ENCODE measurements around the gene CYP1B1. TPM values are rescaled to one million over a fixed set of nuclear protein-coding genes. Genes with fewer than 3 reads are reported as not detected.

CYP1B1 gene
- total RNA-seq, 2 experiments from 2014 or later: 4.2 to 16.0 TPM

GRCh38 chr2:38057651-38058410 is 18.1 kb downstream of the CYP1B1 start:
- no peak overlapping the region for H3K27ac Mint-ChIP-seq
- no peak for ATAC-seq
- no peak for DNase-seq
- no peaks in the 10 kb centered on the region for H3K9me3 Mint-ChIP-seq (ENCODE audit: low read depth)
- H3K4me3 Mint-ChIP-seq: no peak overlapping the region
- peaks cover 20% of the 10 kb centered on the region for H3K27me3 Mint-ChIP-seq
- CTCF ChIA-PET: no interaction called here
- H3K4me1 Mint-ChIP-seq: no peaks in the 10 kb centered on the region
- no peaks in the 10 kb centered on the region for H3K36me3 Mint-ChIP-seq

- H3K27ac Mint-ChIP-seq: no peak overlapping the region
- no peak overlapping the region for H3K4me3 Mint-ChIP-seq
- H3K27me3 Mint-ChIP-seq: peaks cover 32% of the 10 kb centered on the region
- ATAC-seq: no peak
- DNase-seq: no peak
- H3K4me1 Mint-ChIP-seq: no peaks in the 10 kb centered on the region
- CTCF ChIA-PET: no interaction called here
- H3K9me3 Mint-ChIP-seq (ENCODE audit: low read depth): no peaks in the 10 kb centered on the region
- H3K36me3 Mint-ChIP-seq: no peaks in the 10 kb centered on the region
These were observed 19.7 kb downstream of the CYP1B1 start for GRCh38 chr2:38056216-38056615.

DNA sequence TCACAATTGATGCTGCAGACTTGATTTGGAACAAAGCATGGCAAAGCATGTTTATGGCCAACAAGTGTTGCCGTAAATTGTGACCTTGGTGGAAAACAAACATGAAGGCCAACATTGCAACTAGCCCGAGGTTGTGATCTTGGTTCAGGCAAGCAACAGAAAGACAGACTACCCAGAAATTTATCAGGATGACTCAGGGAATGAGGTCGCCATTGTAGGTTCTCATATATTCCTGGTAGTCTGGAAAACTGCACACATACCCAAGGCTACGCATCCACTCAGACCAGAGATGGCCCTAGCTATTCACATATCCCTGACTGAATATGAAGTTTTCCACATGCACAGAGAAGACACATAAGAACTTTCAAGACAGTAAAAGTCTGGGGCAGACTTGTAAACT is 30.1 kb downstream of the CYP1B1 start:
- H3K4me1 Mint-ChIP-seq: no peaks in the 10 kb centered on the region
- no peak overlapping the region for H3K4me3 Mint-ChIP-seq
- DNase-seq: no peak
- peaks cover 39% of the 10 kb centered on the region for H3K27me3 Mint-ChIP-seq
- CTCF ChIA-PET: no interaction called here
- no peak overlapping the region for H3K27ac Mint-ChIP-seq
- no peaks in the 10 kb centered on the region for H3K36me3 Mint-ChIP-seq
- no peaks in the 10 kb centered on the region for H3K9me3 Mint-ChIP-seq (ENCODE audit: low read depth)
- no peak for ATAC-seq

- Mint-ChIP-seq H3K9me3 (ENCODE audit: low read depth) (no peaks in the 10 kb centered on the region), H3K4me1 (peaks cover 9% of the 10 kb centered on the region), H3K4me3 (no peak overlapping the region), H3K36me3 (no peaks in the 10 kb centered on the region), H3K27me3 (peaks cover 64% of the 10 kb centered on the region), H3K27ac (no peak overlapping the region)
- CTCF ChIA-PET: no interaction called here
- DNase-seq (no peak), ATAC-seq (no peak)
These were observed 36.6 kb downstream of the CYP1B1 start for GRCh38 chr2:38039121-38039910.

GRCh38 chr2:38038682-38039081 is 37.3 kb downstream of the CYP1B1 start:
- H3K27ac Mint-ChIP-seq: no peak overlapping the region
- H3K27me3 Mint-ChIP-seq: peaks cover 59% of the 10 kb centered on the region
- peak overlapping the region; percentile 56 for H3K4me3 Mint-ChIP-seq
- ATAC-seq (no peak), DNase-seq (no peak)
- H3K4me1 Mint-ChIP-seq: peaks cover 9% of the 10 kb centered on the region
- CTCF ChIA-PET: interaction anchor here (1.8 kb wide), 1 partner anchor 23 kb away, joined by 3 read pairs; no protein-coding TSS in a partner anchor
- no peaks in the 10 kb centered on the region for H3K9me3 Mint-ChIP-seq (ENCODE audit: low read depth)
- H3K36me3 Mint-ChIP-seq: no peaks in the 10 kb centered on the region

DNA sequence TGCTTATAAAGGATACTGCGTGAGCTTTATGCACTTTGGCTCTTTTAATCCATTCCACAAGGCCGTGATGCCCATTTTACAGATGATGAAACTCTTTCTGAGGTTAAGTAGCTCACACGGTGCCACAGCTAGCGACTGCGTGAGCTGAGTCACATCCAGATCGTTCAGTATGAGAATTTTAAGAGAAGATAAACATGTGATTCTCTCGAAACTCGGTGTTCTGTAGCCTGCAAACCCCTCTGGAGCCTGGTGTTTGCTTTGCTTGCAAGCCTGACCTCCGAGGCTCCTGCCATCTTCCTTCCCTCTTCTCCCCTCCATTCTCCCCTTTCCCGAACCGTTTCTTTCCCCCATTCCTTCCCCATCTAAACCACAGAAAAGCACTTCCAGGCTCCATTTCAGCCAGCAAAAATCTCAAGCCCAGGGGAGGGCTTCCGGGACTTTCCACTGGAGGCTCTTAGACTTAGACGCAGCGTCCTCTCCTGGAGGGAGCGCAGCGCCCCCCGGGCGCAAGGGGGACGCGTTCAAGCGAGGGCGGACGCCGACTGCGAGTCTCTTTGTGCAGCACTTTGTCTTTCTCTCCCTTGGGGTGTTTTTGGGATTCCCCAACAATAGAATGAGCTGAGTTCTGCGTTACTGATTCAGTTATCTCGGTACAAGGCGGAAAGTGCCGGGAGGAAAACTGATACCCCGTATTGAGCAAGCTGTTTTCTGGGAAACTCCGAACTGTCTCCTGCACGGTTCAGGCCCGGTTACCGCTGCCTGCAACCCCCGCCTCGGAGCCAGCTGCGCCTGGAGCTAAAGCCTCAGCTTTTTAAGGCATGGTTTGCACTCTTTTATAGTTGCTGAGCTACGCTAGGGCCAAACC is 38.0 kb downstream of the CYP1B1 start:
- Mint-ChIP-seq H3K27me3 (peaks cover 52% of the 10 kb centered on the region), H3K4me1 (peaks cover 9% of the 10 kb centered on the region), H3K4me3 (peak overlapping the region; percentile 56), H3K9me3 (ENCODE audit: low read depth) (no peaks in the 10 kb centered on the region), H3K27ac (no peak overlapping the region), H3K36me3 (no peaks in the 10 kb centered on the region)
- DNase-seq: peak; percentile 57
- ATAC-seq: peak; percentile 64
- CTCF ChIA-PET: interaction anchor here (1.8 kb wide), 1 partner anchor 24 kb away, joined by 3 read pairs; no protein-coding TSS in a partner anchor

- DNase-seq (no peak), ATAC-seq (no peak)
- Mint-ChIP-seq H3K27ac (no peak overlapping the region), H3K36me3 (no peaks in the 10 kb centered on the region), H3K27me3 (peaks cover 48% of the 10 kb centered on the region), H3K9me3 (ENCODE audit: low read depth) (no peaks in the 10 kb centered on the region), H3K4me3 (no peak overlapping the region), H3K4me1 (peaks cover 9% of the 10 kb centered on the region)
- CTCF ChIA-PET: interaction anchor here (1.8 kb wide), 1 partner anchor 25 kb away, joined by 3 read pairs; no protein-coding TSS in a partner anchor
These were observed 38.6 kb downstream of the CYP1B1 start for GRCh38 chr2:38037325-38037724.

DNA sequence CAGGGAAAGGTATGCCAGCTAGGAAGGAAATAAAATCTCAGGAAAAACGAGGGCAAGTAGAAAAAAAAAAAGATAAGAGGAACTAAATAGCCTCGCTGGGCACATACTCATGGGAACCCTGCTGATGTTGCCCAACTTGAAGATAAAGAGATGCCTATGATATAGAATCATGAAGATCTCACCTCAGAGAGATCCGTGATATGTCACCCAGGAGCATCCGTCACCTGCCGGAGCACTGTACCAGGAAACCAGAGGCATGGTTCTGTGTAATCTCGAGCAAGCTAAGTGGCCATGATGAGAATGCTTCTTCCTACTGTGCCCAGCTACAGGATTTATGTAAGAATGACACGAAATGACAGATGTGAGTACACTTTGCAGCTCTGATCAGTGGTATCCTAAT is 40.0 kb downstream of the CYP1B1 start:
- CTCF ChIA-PET: no interaction called here
- H3K9me3 Mint-ChIP-seq (ENCODE audit: low read depth): no peaks in the 10 kb centered on the region
- DNase-seq: no peak
- no peak for ATAC-seq
- peaks cover 9% of the 10 kb centered on the region for H3K4me1 Mint-ChIP-seq
- H3K27me3 Mint-ChIP-seq: peaks cover 51% of the 10 kb centered on the region
- no peak overlapping the region for H3K27ac Mint-ChIP-seq
- H3K4me3 Mint-ChIP-seq: no peak overlapping the region
- no peaks in the 10 kb centered on the region for H3K36me3 Mint-ChIP-seq

DNA sequence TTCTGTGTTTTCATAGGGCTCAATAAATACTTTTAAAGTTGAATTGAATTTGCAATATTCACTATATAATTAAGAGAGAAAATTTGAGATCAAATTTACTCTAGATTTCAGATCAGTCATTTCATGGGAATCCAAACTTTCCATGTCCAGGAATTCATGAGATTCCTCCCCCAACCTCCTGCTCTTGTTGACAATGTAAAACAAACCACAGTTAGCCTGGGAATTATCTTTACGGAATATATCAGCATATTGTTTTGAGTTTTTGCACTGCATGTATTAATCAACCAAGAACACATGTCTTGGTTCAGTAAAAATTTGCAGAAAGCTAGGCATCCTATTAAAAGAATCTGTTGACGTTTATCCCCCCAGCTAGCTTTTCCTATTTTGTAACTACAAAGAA is 42.3 kb downstream of the CYP1B1 start:
- no peaks in the 10 kb centered on the region for H3K36me3 Mint-ChIP-seq
- ATAC-seq (no peak), DNase-seq (no peak)
- peaks cover 9% of the 10 kb centered on the region for H3K4me1 Mint-ChIP-seq
- H3K27ac Mint-ChIP-seq: no peak overlapping the region
- H3K27me3 Mint-ChIP-seq: peaks cover 40% of the 10 kb centered on the region
- no peaks in the 10 kb centered on the region for H3K9me3 Mint-ChIP-seq (ENCODE audit: low read depth)
- no peak overlapping the region for H3K4me3 Mint-ChIP-seq
- CTCF ChIA-PET: no interaction called here

DNA sequence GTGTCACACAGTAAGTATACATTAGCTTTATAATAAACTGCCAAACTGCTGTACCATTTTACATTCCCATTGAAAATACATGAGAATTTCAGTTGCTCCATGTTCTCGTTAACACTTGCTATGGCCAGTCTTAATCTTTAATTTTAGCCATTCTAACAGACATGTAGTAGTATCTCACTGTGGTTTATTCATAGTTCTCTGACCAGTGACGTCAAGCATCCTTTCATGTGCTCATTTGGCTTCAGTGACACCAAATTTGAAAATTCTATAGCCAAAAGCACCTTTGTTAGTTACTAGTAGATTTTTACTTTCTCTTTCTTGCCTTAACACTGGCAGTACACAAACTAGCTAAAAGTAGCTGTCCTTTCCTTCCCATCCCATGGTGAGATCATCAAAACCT is 43.0 kb downstream of the CYP1B1 start:
- H3K36me3 Mint-ChIP-seq: no peaks in the 10 kb centered on the region
- H3K9me3 Mint-ChIP-seq (ENCODE audit: low read depth): no peaks in the 10 kb centered on the region
- H3K27ac Mint-ChIP-seq: no peak overlapping the region
- H3K4me3 Mint-ChIP-seq: no peak overlapping the region
- CTCF ChIA-PET: no interaction called here
- peaks cover 34% of the 10 kb centered on the region for H3K27me3 Mint-ChIP-seq
- no peak for DNase-seq
- ATAC-seq: no peak
- H3K4me1 Mint-ChIP-seq: peaks cover 4% of the 10 kb centered on the region

GRCh38 chr2:38030635-38031355 is 45.2 kb downstream of the CYP1B1 start:
- peaks cover 15% of the 10 kb centered on the region for H3K27me3 Mint-ChIP-seq
- CTCF ChIA-PET: no interaction called here
- DNase-seq (no peak), ATAC-seq (no peak)
- H3K27ac Mint-ChIP-seq: no peak overlapping the region
- no peaks in the 10 kb centered on the region for H3K4me1 Mint-ChIP-seq
- no peak overlapping the region for H3K4me3 Mint-ChIP-seq
- no peaks in the 10 kb centered on the region for H3K9me3 Mint-ChIP-seq (ENCODE audit: low read depth)
- no peaks in the 10 kb centered on the region for H3K36me3 Mint-ChIP-seq

DNA sequence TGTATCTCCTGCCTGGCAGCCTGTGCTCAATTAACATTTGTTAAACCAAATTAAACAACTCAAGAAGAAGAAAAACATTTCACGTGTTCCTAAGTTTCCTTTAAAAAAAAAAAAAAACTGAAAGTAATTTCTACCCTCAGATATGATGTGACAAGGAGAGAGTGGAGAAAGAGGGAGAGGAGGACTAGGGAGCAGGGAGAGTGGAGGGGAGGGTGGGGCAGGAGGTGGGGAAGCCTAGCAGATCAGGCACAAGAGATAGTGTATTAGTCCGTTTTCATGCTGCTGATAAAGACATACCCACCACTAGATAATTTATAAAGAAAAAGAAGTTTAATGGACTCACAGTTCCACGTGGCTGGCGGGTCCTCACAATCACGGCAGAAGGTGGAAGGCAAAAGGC is 46.4 kb downstream of the CYP1B1 start:
- H3K27me3 Mint-ChIP-seq: peaks cover 15% of the 10 kb centered on the region
- CTCF ChIA-PET: no interaction called here
- ATAC-seq (no peak), DNase-seq (no peak)
- H3K9me3 Mint-ChIP-seq (ENCODE audit: low read depth): no peaks in the 10 kb centered on the region
- no peaks in the 10 kb centered on the region for H3K4me1 Mint-ChIP-seq
- no peak overlapping the region for H3K4me3 Mint-ChIP-seq
- H3K27ac Mint-ChIP-seq: no peak overlapping the region
- no peaks in the 10 kb centered on the region for H3K36me3 Mint-ChIP-seq

GRCh38 chr2:38028829-38029228 is 47.1 kb downstream of the CYP1B1 start:
- H3K27ac Mint-ChIP-seq: no peak overlapping the region
- H3K9me3 Mint-ChIP-seq (ENCODE audit: low read depth): no peaks in the 10 kb centered on the region
- ATAC-seq (no peak), DNase-seq (no peak)
- H3K27me3 Mint-ChIP-seq: peaks cover 20% of the 10 kb centered on the region
- no peaks in the 10 kb centered on the region for H3K4me1 Mint-ChIP-seq
- no peak overlapping the region for H3K4me3 Mint-ChIP-seq
- H3K36me3 Mint-ChIP-seq: no peaks in the 10 kb centered on the region
- CTCF ChIA-PET: no interaction called here
